ENCODE measurements around the gene APBB2. TPM values are rescaled to one million over a fixed set of nuclear protein-coding genes. Genes with fewer than 3 reads are reported as not detected.

Gene APBB2
- total and polyA plus RNA-seq, 4 donors = 4.8 to 31.5 (median 11.2) TPM

GRCh38 chr4:41044165-41044564 lies 170.2 kb downstream of the APBB2 start:
- H3K4me1 ChIP-seq (ENCODE audit: control insufficient read depth in 4 of 4, insufficient read depth in 4 of 4, low read length in 3 of 4) = no peaks in the 10 kb centered on the region
- H3K4me3 ChIP-seq (ENCODE audit: low read depth in 1 of 3, low read length in 3 of 3) = no peak overlapping the region
- H3K27ac ChIP-seq (ENCODE audit: low read depth in 1 of 2, low read length in 2 of 2) = no peak overlapping the region
- DNase-seq (ENCODE audit: low spot score) = no peak
- H3K27me3 ChIP-seq (ENCODE audit: control insufficient read depth in 4 of 4, insufficient read depth in 4 of 4, low read length in 3 of 4) = no peaks in the 10 kb centered on the region
- TF ChIP-seq JUND (IDR thresholded peaks at IDR 0.05) (no peak), HNF4A (conservative IDR thresholded peaks at IDR 0.05) (no peak), YY1 (IDR thresholded peaks at IDR 0.05) (no peak), RXRA (IDR thresholded peaks at IDR 0.05) (no peak), ATF3 (IDR thresholded peaks at IDR 0.05) (no peak), FOXA1 (IDR thresholded peaks at IDR 0.05) (no peak), ZBTB33 (IDR thresholded peaks at IDR 0.05) (no peak), HNF4G (IDR thresholded peaks at IDR 0.05) (no peak)
- H3K9me3 ChIP-seq (ENCODE audit: control insufficient read depth in 4 of 4, low read length in 3 of 4) = no peaks in the 10 kb centered on the region
- no peak overlapping the region for H3K9ac ChIP-seq (ENCODE audit: low read depth in 1 of 2, low read length in 2 of 2)
- no peaks in the 10 kb centered on the region for H3K36me3 ChIP-seq (ENCODE audit: control insufficient read depth in 4 of 4, insufficient read depth in 3 of 4, low read depth in 1 of 4, low read length in 3 of 4)

GRCh38 chr4:41043465-41043864 lies 170.9 kb downstream of the APBB2 start:
- no peak for DNase-seq (ENCODE audit: low spot score)
- Histone ChIP-seq H3K4me1 (ENCODE audit: control insufficient read depth in 4 of 4, insufficient read depth in 4 of 4, low read length in 3 of 4) (no peaks in the 10 kb centered on the region), H3K27me3 (ENCODE audit: control insufficient read depth in 4 of 4, insufficient read depth in 4 of 4, low read length in 3 of 4) (no peaks in the 10 kb centered on the region), H3K9ac (ENCODE audit: low read depth in 1 of 2, low read length in 2 of 2) (no peak overlapping the region), H3K9me3 (ENCODE audit: control insufficient read depth in 4 of 4, low read length in 3 of 4) (no peaks in the 10 kb centered on the region), H3K36me3 (ENCODE audit: control insufficient read depth in 4 of 4, insufficient read depth in 3 of 4, low read depth in 1 of 4, low read length in 3 of 4) (no peaks in the 10 kb centered on the region), H3K4me3 (ENCODE audit: low read depth in 1 of 3, low read length in 3 of 3) (no peak overlapping the region), H3K27ac (ENCODE audit: low read depth in 1 of 2, low read length in 2 of 2) (no peak overlapping the region)
- TF ChIP-seq TAF1 (conservative IDR thresholded peaks at IDR 0.05) = no peak
- WGBS = 86% methylated on average over 2 of the region's 2 CpGs

- H3K27ac ChIP-seq (ENCODE audit: low read depth in 1 of 2, low read length in 2 of 2) = no peak overlapping the region
- WGBS = 85% methylated on average over 1 of the region's 1 CpG
- TF ChIP-seq FOXA1 (IDR thresholded peaks at IDR 0.05) (no peak), YY1 (IDR thresholded peaks at IDR 0.05) (no peak), HNF4A (conservative IDR thresholded peaks at IDR 0.05) (no peak), RAD21 (IDR thresholded peaks at IDR 0.05) (no peak), JUND (IDR thresholded peaks at IDR 0.05) (no peak), CTCF (IDR thresholded peaks at IDR 0.05; ENCODE audit: low read depth, low read length, missing input control) (no peak), ZBTB33 (IDR thresholded peaks at IDR 0.05) (no peak), ATF3 (IDR thresholded peaks at IDR 0.05) (no peak), RXRA (IDR thresholded peaks at IDR 0.05) (no peak)
Measured at GRCh38 chr4:41041551-41041950, 172.8 kb downstream of the APBB2 start.

More at GRCh38 chr4:41041551-41041950, 172.8 kb downstream of the APBB2 start:
- Histone ChIP-seq H3K9me3 (ENCODE audit: control insufficient read depth in 4 of 4, low read length in 3 of 4) (no peaks in the 10 kb centered on the region), H3K4me1 (ENCODE audit: control insufficient read depth in 4 of 4, insufficient read depth in 4 of 4, low read length in 3 of 4) (no peaks in the 10 kb centered on the region), H3K4me3 (ENCODE audit: low read depth in 1 of 3, low read length in 3 of 3) (no peak overlapping the region), H3K27me3 (ENCODE audit: control insufficient read depth in 4 of 4, insufficient read depth in 4 of 4, low read length in 3 of 4) (no peaks in the 10 kb centered on the region), H3K9ac (ENCODE audit: low read depth in 1 of 2, low read length in 2 of 2) (no peak overlapping the region), H3K36me3 (ENCODE audit: control insufficient read depth in 4 of 4, insufficient read depth in 3 of 4, low read depth in 1 of 4, low read length in 3 of 4) (no peaks in the 10 kb centered on the region)
- no peak for DNase-seq (ENCODE audit: low spot score)

Data from liver (tissue), 9 donors.